K562 (cell line): Measurements from ENCODE around the gene PDE11A. TPM values are rescaled to one million over a fixed set of nuclear protein-coding genes. Genes with fewer than 3 reads are reported as not detected.

ENCODE experiments used
- ATAC-seq: fragments of 200-7000 bp; cut with Tn5 transposase; 3 replicates; pipeline ENCODE4 v1.9.1; 2020; ENCODE audit warnings: moderate library complexity
- BruUV-seq: library from RNA; stranded (reverse); fragments of 400-500 nt; replicated peaks from 2 replicates; lab custom pipeline; 2021; lab: Mats Ljungman, UMichigan
- CTCF ChIA-PET: fragments of 300-600 bp; formaldehyde crosslinking; extraction: SDS; loops from one replicate; lab custom pipeline; 2021; ENCODE audit warnings: low intra/inter-chr PET ratio; lab: Yijun Ruan, JAX
- POLR2A ChIA-PET: fragments of 300-600, 350-650 bp; sonication (Branson Sonifier 250); formaldehyde crosslinking; extraction: SDS; loops from one replicate; lab custom pipeline; 2021; ENCODE audit warnings: antibody characterized with exemption, inconsistent platforms; lab: Yijun Ruan, JAX
- DNase-seq, 4 experiments: peaks; one replicate each; pipeline versions ENCODE4 v3.0.0 to v3.0.0-alpha.2; 2011 to 2018; ENCODE audit warnings: low spot score in 3 of 4, mixed read lengths in 3 of 4; ENCODE audit errors: extremely low read depth in 1 of 4
- FAIRE-seq: peaks from 2 replicates; lab custom pipeline; 2011; peaks lifted over from hg19 to GRCh38; lab: Jason Lieb, UNC
- H2AFZ ChIP-seq: 2 replicates; pipeline ENCODE4 v1.6.0; 2011; ENCODE audit warnings: low read depth, low read length, control low read depth, inconsistent platforms
- H3K27ac ChIP-seq: fragments of 200-600 bp; 3 replicates; pipeline ENCODE4 v1.8.0; 2011; ENCODE audit warnings: low read depth, mild to moderate bottlenecking, control low read depth, inconsistent platforms, low read length, moderate library complexity, mixed read lengths; ENCODE audit errors: extremely low read depth
- H3K27me3 ChIP-seq, 2 experiments: fragments of 300-600 bp in 1 of 2; 2 replicates in 1 of 2; 3 replicates in 1 of 2; pipeline versions ENCODE4 v1.6.0 to v1.8.0; 2011; ENCODE audit warnings: inconsistent platforms in 2 of 2, low read length in 2 of 2, mild to moderate bottlenecking in 1 of 2, mixed read lengths in 1 of 2, moderate library complexity in 1 of 2; ENCODE audit not compliant: control insufficient read depth in 2 of 2, insufficient read depth in 2 of 2
- H3K36me3 ChIP-seq: fragments of 300-600 bp; 3 replicates; pipeline ENCODE4 v1.8.0; 2011; ENCODE audit warnings: mild to moderate bottlenecking, low read length, inconsistent platforms; ENCODE audit not compliant: control insufficient read depth, insufficient read depth
- H3K4me1 ChIP-seq, 2 experiments: fragments of 200-600 bp in 1 of 2; replicated peaks in 1 of 2; 2 replicates in 1 of 2; 3 replicates in 1 of 2; pipeline versions ENCODE4 v1.5.1 to v1.8.0; 2011; ENCODE audit warnings: inconsistent platforms in 2 of 2, low read length in 2 of 2, mild to moderate bottlenecking in 1 of 2, mixed read lengths in 1 of 2, moderate library complexity in 1 of 2; ENCODE audit not compliant: control insufficient read depth in 2 of 2, insufficient read depth in 2 of 2
- H3K4me2 ChIP-seq: 2 replicates; pipeline ENCODE4 v1.6.1; 2011; ENCODE audit warnings: low read length, control low read depth, inconsistent platforms, mixed read lengths; ENCODE audit not compliant: insufficient read depth
- H3K4me3 ChIP-seq: fragments of 200-600 bp; sonication (generic), shearing (Covaris generic); 2 replicates; pipeline ENCODE4 v1.5.1; 2016; ENCODE audit warnings: control low read depth, inconsistent platforms
- H3K79me2 ChIP-seq: fragments of 200-600 bp; 3 replicates; pipeline ENCODE4 v1.8.0; 2011; ENCODE audit warnings: low read length, inconsistent platforms; ENCODE audit not compliant: control insufficient read depth, insufficient read depth
- H3K9ac ChIP-seq, 2 experiments: 2 replicates each; pipeline versions ENCODE4 v1.6.0 to v1.6.1; 2011; ENCODE audit warnings: low read depth in 2 of 2, low read length in 2 of 2, control low read depth in 1 of 2, inconsistent platforms in 1 of 2, mild to moderate bottlenecking in 1 of 2, mixed read lengths in 1 of 2; ENCODE audit not compliant: insufficient read depth in 1 of 2
- H3K9me1 ChIP-seq: one replicate; pipeline ENCODE4 v1.6.0; 2011; ENCODE audit warnings: inconsistent platforms, mild to moderate bottlenecking, low read length, moderate library complexity; ENCODE audit not compliant: control insufficient read depth, insufficient read depth
- H3K9me3 ChIP-seq: replicated peaks from 2 replicates; pipeline ENCODE4 v1.5.1; 2011; ENCODE audit warnings: low read depth, low read length, inconsistent platforms; ENCODE audit not compliant: control insufficient read depth, insufficient read depth
- H4K20me1 ChIP-seq: replicated peaks from 2 replicates; pipeline ENCODE4 v1.6.1; 2011; ENCODE audit warnings: low read length, inconsistent platforms, mixed read lengths; ENCODE audit not compliant: control insufficient read depth, insufficient read depth
- FOXK2 ChIP-seq, 2 experiments: fragments of 450-650 bp; IDR thresholded peaks in 1 of 2; conservative IDR thresholded peaks in 1 of 2; 2 replicates each; pipeline ENCODE4 v1.6.1; 2016; ENCODE audit warnings: low read depth in 2 of 2, mild to moderate bottlenecking in 1 of 2
- LCOR ChIP-seq: sonication (generic); formaldehyde crosslinking; IDR thresholded peaks from 2 replicates; pipeline ENCODE4 v1.8.0; 2022; ENCODE audit warnings: mild to moderate bottlenecking, missing genetic modification reagents
- MED1 ChIP-seq: sonication (generic); formaldehyde crosslinking; IDR thresholded peaks from 2 replicates; pipeline ENCODE4 v1.8.1; 2023; ENCODE audit warnings: missing genetic modification reagents, borderline replicate concordance
- NFXL1 ChIP-seq: fragments of 450-650 bp; formaldehyde crosslinking; IDR thresholded peaks from 2 replicates; pipeline ENCODE4 v1.4.0; 2021; ENCODE audit warnings: mild to moderate bottlenecking
- PML ChIP-seq: IDR thresholded peaks from 2 replicates; pipeline ENCODE4 v1.6.1; 2012; ENCODE audit warnings: low read length, inconsistent platforms
- ZBTB17 ChIP-seq: fragments of 450-650 bp; formaldehyde crosslinking; IDR thresholded peaks from 2 replicates; pipeline ENCODE4 v1.4.0; 2020; ENCODE audit warnings: mild to moderate bottlenecking
- ZNF561 ChIP-seq: fragments of 450-650 bp; formaldehyde crosslinking; conservative IDR thresholded peaks from 2 replicates; pipeline ENCODE4 v1.4.0; 2020; ENCODE audit warnings: mild to moderate bottlenecking, moderate library complexity
- ZNF77 ChIP-seq: fragments of 250-450 bp; sonication (Bioruptor Pico); IDR thresholded peaks from 2 replicates; pipeline ENCODE4 v1.5.0; 2020
- in situ Hi-C: fragments of 300-500 bp; cut with MboI; formaldehyde crosslinking; loops from 4 replicates; pipeline ENCODE4 v1.15.0; 2018; ENCODE audit warnings: inconsistent platforms, mixed read lengths
- intact Hi-C: fragments of 100-400 bp; cut with micrococcal nuclease; formaldehyde crosslinking; loops from 2 replicates; pipeline ENCODE4 v1.14.2; 2022
- polyA plus RNA-seq, 8 experiments: library from polyadenylated mRNA; depleted of rRNA in 4 of 8; stranded (reverse) in 5 of 8; unstranded in 3 of 8; fragments of >200 nt; fragmentation: Nextera tagmentation in 2 of 8; fragmentation: Illumina TruSeq in 1 of 8; extraction: Ambion mirVana in 2 of 8; extraction: Trizol in 1 of 8; gene quantifications; 2 replicates each; pipeline versions ENCODE4 v1.2.1 to v1.2.3, GENCODE V29; 2011 to 2014; ENCODE audit warnings: inconsistent platforms in 1 of 8, missing spikeins in 1 of 8
- total RNA-seq, 7 experiments: library from RNA; depleted of rRNA in 6 of 7; stranded (reverse); fragments of >200 nt in 6 of 7; fragmentation: Illumina TruSeq in 2 of 7; extraction: Trizol in 2 of 7; gene quantifications; 2 replicates each; pipeline versions ENCODE4 v1.2.1 to v1.2.3, GENCODE V29; 2011 to 2021; ENCODE audit warnings: low replicate concordance in 1 of 7
- TF ChIP-seq, protein P1 (sequence below): sonication (generic); formaldehyde crosslinking; IDR thresholded peaks from 2 replicates; pipeline ENCODE4 v1.8.1; 2023; ENCODE audit warnings: mild to moderate bottlenecking, missing genetic modification reagents, moderate library complexity
- TF ChIP-seq, protein P2 (sequence below): fragments of 250-450 bp; sonication (Bioruptor Pico); IDR thresholded peaks from 2 replicates; pipeline ENCODE4 v1.4.0; 2020; ENCODE audit warnings: mild to moderate bottlenecking
- TF ChIP-seq, protein P3 (sequence below): sonication (generic); formaldehyde crosslinking; IDR thresholded peaks from 2 replicates; pipeline ENCODE4 v1.8.0; 2022; ENCODE audit warnings: missing genetic modification reagents, mild to moderate bottlenecking, moderate library complexity, borderline replicate concordance
- TF ChIP-seq, protein P4 (sequence below), 2 experiments: fragments of 250-450 bp in 1 of 2; fragments of 450-650 bp in 1 of 2; sonication (Bioruptor Pico) in 1 of 2; IDR thresholded peaks; 2 replicates each; pipeline versions ENCODE4 v1.6.1 to v1.8.0; 2016 to 2021; ENCODE audit warnings: mild to moderate bottlenecking in 2 of 2, moderate library complexity in 2 of 2, missing compliant biosample characterization in 1 of 2, missing genetic modification characterization in 1 of 2
- TF ChIP-seq, protein P5 (sequence below): sonication (generic); formaldehyde crosslinking; IDR thresholded peaks from 2 replicates; pipeline ENCODE4 v1.4.0; 2020; ENCODE audit warnings: mild to moderate bottlenecking, missing genetic modification reagents

Gene PDE11A
- total and polyA plus RNA-seq, 9 of the 15 experiments (the other 6 are each of a cell fraction or from before 2014, with no cell fraction given) = 3.2 to 22.1 (median 5.7) TPM

GRCh38 chr2:177783091-177783490, 289.5 kb downstream of the PDE11A start:
- POLR2A ChIA-PET = no interaction called here
- Histone ChIP-seq H4K20me1 (no peaks in the 10 kb centered on the region), H3K4me3 (no peak overlapping the region), H2AFZ (no peak overlapping the region), H3K27me3 (peaks cover 0 to under 1% of the 10 kb centered on the region in 2 experiments; a peak in 2 of 5 replicates), H3K79me2 (no peaks in the 10 kb centered on the region), H3K9me3 (no peaks in the 10 kb centered on the region), H3K9ac (no peak overlapping the region), H3K27ac (no peak overlapping the region), H3K9me1 (no peaks in the 10 kb centered on the region), H3K4me1 (peaks cover 0 to 6% of the 10 kb centered on the region in 2 experiments; a peak in 1 of 5 replicates), H3K36me3 (no peaks in the 10 kb centered on the region)
- BruUV-seq = no TSS peak
- DNase-seq = no peak
- CTCF ChIA-PET = no interaction called here
- intact Hi-C loops (no loop called here), in situ Hi-C loops (no loop called here)
- TF ChIP-seq LCOR (CRISPR knock-in tag) (no peak), MED1 (CRISPR knock-in tag) (no peak), ZBTB17 (CRISPR knock-in tag) (no peak), FOXK2 (conservative IDR thresholded peaks at IDR 0.05 in 1 of 2, IDR thresholded peaks at IDR 0.05 in 1 of 2; ENCODE audit: low read depth in 2 of 2) (no peak), PML (no peak), ZNF77 (CRISPR knock-in tag) (no peak), NFXL1 (no peak), ZNF561 (no peak)
- TF ChIP-seq, protein P1, sequence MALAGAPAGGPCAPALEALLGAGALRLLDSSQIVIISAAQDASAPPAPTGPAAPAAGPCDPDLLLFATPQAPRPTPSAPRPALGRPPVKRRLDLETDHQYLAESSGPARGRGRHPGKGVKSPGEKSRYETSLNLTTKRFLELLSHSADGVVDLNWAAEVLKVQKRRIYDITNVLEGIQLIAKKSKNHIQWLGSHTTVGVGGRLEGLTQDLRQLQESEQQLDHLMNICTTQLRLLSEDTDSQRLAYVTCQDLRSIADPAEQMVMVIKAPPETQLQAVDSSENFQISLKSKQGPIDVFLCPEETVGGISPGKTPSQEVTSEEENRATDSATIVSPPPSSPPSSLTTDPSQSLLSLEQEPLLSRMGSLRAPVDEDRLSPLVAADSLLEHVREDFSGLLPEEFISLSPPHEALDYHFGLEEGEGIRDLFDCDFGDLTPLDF (CRISPR knock-in tag) = no peak
- TF ChIP-seq, protein P2, sequence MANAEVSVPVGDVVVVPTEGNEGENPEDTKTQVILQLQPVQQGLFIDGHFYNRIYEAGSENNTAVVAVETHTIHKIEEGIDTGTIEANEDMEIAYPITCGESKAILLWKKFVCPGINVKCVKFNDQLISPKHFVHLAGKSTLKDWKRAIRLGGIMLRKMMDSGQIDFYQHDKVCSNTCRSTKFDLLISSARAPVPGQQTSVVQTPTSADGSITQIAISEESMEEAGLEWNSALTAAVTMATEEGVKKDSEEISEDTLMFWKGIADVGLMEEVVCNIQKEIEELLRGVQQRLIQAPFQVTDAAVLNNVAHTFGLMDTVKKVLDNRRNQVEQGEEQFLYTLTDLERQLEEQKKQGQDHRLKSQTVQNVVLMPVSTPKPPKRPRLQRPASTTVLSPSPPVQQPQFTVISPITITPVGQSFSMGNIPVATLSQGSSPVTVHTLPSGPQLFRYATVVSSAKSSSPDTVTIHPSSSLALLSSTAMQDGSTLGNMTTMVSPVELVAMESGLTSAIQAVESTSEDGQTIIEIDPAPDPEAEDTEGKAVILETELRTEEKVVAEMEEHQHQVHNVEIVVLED (CRISPR knock-in tag) = no peak
- TF ChIP-seq, protein P3, sequence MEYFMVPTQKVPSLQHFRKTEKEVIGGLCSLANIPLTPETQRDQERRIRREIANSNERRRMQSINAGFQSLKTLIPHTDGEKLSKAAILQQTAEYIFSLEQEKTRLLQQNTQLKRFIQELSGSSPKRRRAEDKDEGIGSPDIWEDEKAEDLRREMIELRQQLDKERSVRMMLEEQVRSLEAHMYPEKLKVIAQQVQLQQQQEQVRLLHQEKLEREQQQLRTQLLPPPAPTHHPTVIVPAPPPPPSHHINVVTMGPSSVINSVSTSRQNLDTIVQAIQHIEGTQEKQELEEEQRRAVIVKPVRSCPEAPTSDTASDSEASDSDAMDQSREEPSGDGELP (CRISPR knock-in tag) = no peak
- TF ChIP-seq, protein P4, sequence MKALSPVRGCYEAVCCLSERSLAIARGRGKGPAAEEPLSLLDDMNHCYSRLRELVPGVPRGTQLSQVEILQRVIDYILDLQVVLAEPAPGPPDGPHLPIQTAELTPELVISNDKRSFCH (CRISPR knock-in tag; IDR thresholded peaks at IDR 0.05) = no peak
- TF ChIP-seq, protein P4 (tag; IDR thresholded peaks at IDR 0.05) = no peak
- TF ChIP-seq, protein P5, sequence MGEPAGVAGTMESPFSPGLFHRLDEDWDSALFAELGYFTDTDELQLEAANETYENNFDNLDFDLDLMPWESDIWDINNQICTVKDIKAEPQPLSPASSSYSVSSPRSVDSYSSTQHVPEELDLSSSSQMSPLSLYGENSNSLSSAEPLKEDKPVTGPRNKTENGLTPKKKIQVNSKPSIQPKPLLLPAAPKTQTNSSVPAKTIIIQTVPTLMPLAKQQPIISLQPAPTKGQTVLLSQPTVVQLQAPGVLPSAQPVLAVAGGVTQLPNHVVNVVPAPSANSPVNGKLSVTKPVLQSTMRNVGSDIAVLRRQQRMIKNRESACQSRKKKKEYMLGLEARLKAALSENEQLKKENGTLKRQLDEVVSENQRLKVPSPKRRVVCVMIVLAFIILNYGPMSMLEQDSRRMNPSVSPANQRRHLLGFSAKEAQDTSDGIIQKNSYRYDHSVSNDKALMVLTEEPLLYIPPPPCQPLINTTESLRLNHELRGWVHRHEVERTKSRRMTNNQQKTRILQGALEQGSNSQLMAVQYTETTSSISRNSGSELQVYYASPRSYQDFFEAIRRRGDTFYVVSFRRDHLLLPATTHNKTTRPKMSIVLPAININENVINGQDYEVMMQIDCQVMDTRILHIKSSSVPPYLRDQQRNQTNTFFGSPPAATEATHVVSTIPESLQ = no peak
- TF ChIP-seq, all 486 proteins: peak for 0
- FAIRE-seq (no peak), ATAC-seq (no peak)
- H3K4me2 ChIP-seq = no peak overlapping the region
